HCT116 (cell line): Measurements from ENCODE around the gene WDR64. TPM values are rescaled to one million over a fixed set of nuclear protein-coding genes. Genes with fewer than 3 reads are reported as not detected.

ENCODE experiments used
- ATAC-seq: fragments of 200-7000 bp; cut with Tn5 transposase; 2 replicates; pipeline ENCODE4 v1.9.1; 2020; ENCODE audit warnings: mild to moderate bottlenecking, moderate library complexity
- BruUV-seq: library from RNA; stranded (reverse); fragments of 400-500 nt; replicated peaks from 2 replicates; lab custom pipeline; 2021; lab: Mats Ljungman, UMichigan
- CTCF ChIA-PET: fragments of 300-600 bp; sonication (Branson Sonifier 250); formaldehyde crosslinking; loops from one replicate; lab custom pipeline; 2021; ENCODE audit warnings: antibody characterized with exemption; lab: Charles Lee
- POLR2A ChIA-PET: fragments of 300-600, 350-600 bp; sonication (Branson Sonifier 250); formaldehyde crosslinking; loops from one replicate; lab custom pipeline; 2021; ENCODE audit warnings: antibody characterized with exemption; lab: Charles Lee
- RAD21 ChIA-PET, 2 experiments: fragments of 300-600 bp; sonication (Branson Sonifier 250); formaldehyde crosslinking; loops; one replicate each; lab custom pipeline; 2023; ENCODE audit warnings: low total read pairs in 2 of 2; ENCODE audit not compliant: uncharacterized antibody in 2 of 2, unreplicated experiment in 2 of 2, low non-redundant PET in 1 of 2; lab: Charles Lee
- DNase-seq: peaks from one replicate; pipeline ENCODE4 v3.0.0-alpha.2; 2010; ENCODE audit warnings: low read depth, low spot score
- H2AFZ ChIP-seq: fragments of 200-600 bp; shearing (Covaris generic), sonication (generic); 2 replicates; pipeline ENCODE4 v1.6.1; 2017; ENCODE audit warnings: low read depth, mixed run types, mixed read lengths, antibody characterized with exemption, low read length; ENCODE audit not compliant: poor library complexity, severe bottlenecking
- H3K27ac ChIP-seq: 2 replicates; pipeline ENCODE4 v1.5.1; 2012; ENCODE audit warnings: low read depth, low read length
- H3K27me3 ChIP-seq: fragments of 200-600 bp; sonication (generic); 2 replicates; pipeline ENCODE4 v1.6.1; 2016; ENCODE audit warnings: mixed run types, low read length, mixed read lengths; ENCODE audit not compliant: insufficient read depth
- H3K36me3 ChIP-seq, 2 experiments: fragments of 200-500 bp in 1 of 2; fragments of 200-600 bp in 1 of 2; sonication (Bioruptor generic) in 1 of 2; sonication (generic) in 1 of 2; 2 replicates each; pipeline versions ENCODE4 v1.5.1 to v1.6.1; 2014 to 2016; ENCODE audit warnings: low read length in 2 of 2, inconsistent platforms in 1 of 2, mixed read lengths in 1 of 2, mixed run types in 1 of 2; ENCODE audit not compliant: insufficient read depth in 2 of 2, control insufficient read depth in 1 of 2
- H3K4me1 ChIP-seq, 2 experiments: fragments of 200-600 bp in 1 of 2; sonication (generic) in 1 of 2; 2 replicates each; pipeline versions ENCODE4 v1.5.1 to v1.6.1; 2012 to 2017; ENCODE audit warnings: low read length in 2 of 2, inconsistent platforms in 1 of 2, mild to moderate bottlenecking in 1 of 2, mixed read lengths in 1 of 2, mixed run types in 1 of 2, moderate library complexity in 1 of 2; ENCODE audit not compliant: insufficient read depth in 2 of 2, control insufficient read depth in 1 of 2
- H3K4me2 ChIP-seq: fragments of 200-600 bp; sonication (generic); 2 replicates; pipeline ENCODE4 v1.6.1; 2017; ENCODE audit warnings: mixed run types, low read length, mixed read lengths
- H3K4me3 ChIP-seq, 2 experiments: fragments of 200-600 bp in 1 of 2; sonication (generic) in 1 of 2; replicated peaks in 1 of 2; 2 replicates each; pipeline ENCODE4 v1.5.1; 2011 to 2016; ENCODE audit warnings: low read length in 2 of 2, control low read depth in 1 of 2, low read depth in 1 of 2, mild to moderate bottlenecking in 1 of 2, mixed read lengths in 1 of 2, mixed run types in 1 of 2
- H3K79me2 ChIP-seq: fragments of 200-600 bp; sonication (generic); 2 replicates; pipeline ENCODE4 v1.6.1; 2017; ENCODE audit warnings: mild to moderate bottlenecking, mixed run types, low read length, moderate library complexity, mixed read lengths; ENCODE audit not compliant: insufficient read depth
- H3K9ac ChIP-seq: fragments of 200-600 bp; sonication (generic); 2 replicates; pipeline ENCODE4 v1.6.1; 2016; ENCODE audit warnings: low read length, mixed read lengths
- H3K9me2 ChIP-seq: fragments of 200-600 bp; sonication (generic), shearing (Covaris generic); 2 replicates; pipeline ENCODE4 v1.6.1; 2017; ENCODE audit warnings: mixed run types, mild to moderate bottlenecking, moderate library complexity; ENCODE audit not compliant: insufficient read depth
- H3K9me3 ChIP-seq, 2 experiments: fragments of 200-500 bp in 1 of 2; fragments of 200-600 bp in 1 of 2; sonication (Bioruptor generic) in 1 of 2; sonication (generic) in 1 of 2; 2 replicates each; pipeline ENCODE4 v1.6.1; 2014 to 2017; ENCODE audit warnings: low read length in 2 of 2, mixed read lengths in 2 of 2, inconsistent platforms in 1 of 2, low read depth in 1 of 2, mild to moderate bottlenecking in 1 of 2, mixed run types in 1 of 2, moderate library complexity in 1 of 2; ENCODE audit not compliant: control insufficient read depth in 1 of 2, insufficient read depth in 1 of 2
- H4K20me1 ChIP-seq: fragments of 200-600 bp; sonication (generic), shearing (Covaris generic); 2 replicates; pipeline ENCODE4 v1.6.1; 2017; ENCODE audit warnings: mixed run types, mild to moderate bottlenecking, moderate library complexity; ENCODE audit not compliant: insufficient read depth
- CEBPB ChIP-seq: IDR thresholded peaks from 2 replicates; pipeline ENCODE4 v1.6.1; 2012; ENCODE audit warnings: low read depth
- ELF1 ChIP-seq: IDR thresholded peaks from 2 replicates; pipeline ENCODE4 v1.6.1; 2012; ENCODE audit warnings: low read depth, borderline replicate concordance
- EZH2 ChIP-seq: fragments of 200-600 bp; sonication (generic); IDR thresholded peaks from 2 replicates; pipeline ENCODE4 v1.6.1; 2017; ENCODE audit warnings: antibody characterized with exemption, mixed run types
- EZH2phosphoT487 ChIP-seq: fragments of 200-600 bp; IDR thresholded peaks from 2 replicates; pipeline ENCODE4 v1.6.1; 2018; ENCODE audit warnings: antibody characterized with exemption, borderline replicate concordance
- FOSL1 ChIP-seq: IDR thresholded peaks from 2 replicates; pipeline ENCODE4 v1.6.1; 2012; ENCODE audit warnings: low read depth
- JUND ChIP-seq: IDR thresholded peaks from 2 replicates; pipeline ENCODE4 v1.6.1; 2012
- POLR2A ChIP-seq: IDR thresholded peaks from 2 replicates; pipeline ENCODE4 v1.7.0; 2011; ENCODE audit warnings: borderline replicate concordance; ENCODE audit not compliant: insufficient read depth, insufficient read length; ENCODE audit errors: extremely low read depth
- POLR2AphosphoS5 ChIP-seq: IDR thresholded peaks from 2 replicates; pipeline ENCODE4 v1.6.1; 2011; ENCODE audit warnings: mild to moderate bottlenecking, low read depth, low read length, moderate library complexity
- RAD21 ChIP-seq: IDR thresholded peaks from 2 replicates; pipeline ENCODE4 v1.6.1; 2012; ENCODE audit warnings: low read depth, mild to moderate bottlenecking
- SIN3A ChIP-seq: IDR thresholded peaks from 2 replicates; pipeline ENCODE4 v1.6.1; 2012; ENCODE audit warnings: low read depth
- SP1 ChIP-seq: IDR thresholded peaks from 2 replicates; pipeline ENCODE4 v1.6.1; 2012; ENCODE audit warnings: low read depth
- SRF ChIP-seq: IDR thresholded peaks from 2 replicates; pipeline ENCODE4 v1.6.1; 2012; ENCODE audit warnings: low read depth
- TCF7L2 ChIP-seq: IDR thresholded peaks from 2 replicates; pipeline ENCODE4 v1.7.0; 2011; ENCODE audit warnings: borderline replicate concordance, inconsistent platforms; ENCODE audit not compliant: insufficient read depth, insufficient read length; ENCODE audit errors: extremely low read depth
- YY1 ChIP-seq: IDR thresholded peaks from 2 replicates; pipeline ENCODE4 v1.6.1; 2011; ENCODE audit warnings: low read length, low read depth, moderate library complexity, mild to moderate bottlenecking; ENCODE audit not compliant: insufficient replicate concordance; ENCODE audit errors: extremely low read depth
- ZFX ChIP-seq: fragments of 450-650 bp; IDR thresholded peaks from 2 replicates; pipeline ENCODE4 v1.6.1; 2017
- intact Hi-C: fragments of 100-400 bp; cut with micrococcal nuclease; formaldehyde crosslinking; loops from 2 replicates; pipeline ENCODE4 v1.10.0; 2022
- total RNA-seq: library from RNA; stranded (reverse); gene quantifications from one replicate; pipeline ENCODE4 v1.2.1, GENCODE V29; 2021; ENCODE audit not compliant: unreplicated experiment
- TF ChIP-seq, protein P1 (sequence below): IDR thresholded peaks from 2 replicates; pipeline ENCODE4 v1.6.1; 2012; ENCODE audit warnings: low read depth
- TF ChIP-seq, protein P2 (sequence below): IDR thresholded peaks from 2 replicates; pipeline ENCODE4 v1.6.1; 2012
- TF ChIP-seq, protein P3 (sequence below), 3 experiments: fragments of 200-600 bp in 1 of 3; sonication (generic) in 1 of 3; IDR thresholded peaks in 2 of 3; conservative IDR thresholded peaks in 1 of 3; 2 replicates each; pipeline ENCODE4 v1.5.1; 2012 to 2017; ENCODE audit warnings: low read depth in 2 of 3, low read length in 2 of 3, antibody characterized with exemption in 1 of 3, borderline replicate concordance in 1 of 3, control low read depth in 1 of 3, mild to moderate bottlenecking in 1 of 3, mixed read lengths in 1 of 3, mixed run types in 1 of 3, moderate library complexity in 1 of 3; ENCODE audit not compliant: insufficient read depth in 1 of 3
- TF ChIP-seq, protein P4 (sequence below): IDR thresholded peaks from 2 replicates; pipeline ENCODE4 v1.6.1; 2012

Gene WDR64
- total RNA-seq, 1 experiment from 2014 or later: not detected

DNA sequence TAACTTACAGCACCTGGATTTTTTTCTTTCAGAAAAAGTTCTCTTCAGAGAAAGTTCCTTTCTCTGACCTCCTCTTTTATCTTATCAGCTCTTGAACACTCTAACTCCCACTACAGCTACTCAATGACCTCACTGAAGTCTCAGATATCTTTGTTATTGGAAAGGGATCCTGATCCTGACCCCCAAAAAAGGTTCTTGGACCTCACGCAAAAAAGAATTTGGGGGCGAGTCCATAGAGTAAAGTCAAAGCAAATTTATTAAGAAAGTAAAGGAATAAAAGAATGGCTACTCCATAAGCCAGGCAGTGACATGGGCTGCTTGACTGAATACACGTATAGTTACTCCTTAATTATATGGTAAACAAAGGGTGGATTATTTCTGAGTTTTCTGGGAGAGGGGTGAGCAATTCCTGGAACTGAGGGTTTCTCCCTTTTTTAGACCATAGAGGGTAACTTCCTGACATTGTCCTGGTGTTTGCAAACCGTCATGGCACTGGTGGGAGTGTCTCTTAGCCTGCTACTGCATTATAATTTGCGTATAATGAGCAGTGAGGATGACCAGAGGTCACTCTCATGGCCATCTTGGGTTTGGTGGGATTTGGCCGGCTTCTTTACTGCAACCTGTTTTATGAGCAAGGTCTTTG is 44.2 kb downstream of the WDR64 start:
- intact Hi-C loops: no loop called here
- no peak overlapping the region for H3K4me3 ChIP-seq
- RAD21 ChIA-PET: no interaction called here
- H3K36me3 ChIP-seq: no peaks in the 10 kb centered on the region
- no peak overlapping the region for H2AFZ ChIP-seq
- no peak for ATAC-seq
- H3K9me2 ChIP-seq: peaks cover 3% of the 10 kb centered on the region; the same call in 1 of the 2 replicates
- no peak overlapping the region for H3K9ac ChIP-seq
- H3K27ac ChIP-seq: no peak overlapping the region
- CTCF ChIA-PET: no interaction called here
- no peaks in the 10 kb centered on the region for H3K4me1 ChIP-seq
- H3K27me3 ChIP-seq: no peaks in the 10 kb centered on the region
- H3K9me3 ChIP-seq: no peaks in the 10 kb centered on the region
- TF ChIP-seq TCF7L2 (no peak), YY1 (no peak), EZH2 (no peak), EZH2phosphoT487 (no peak), SIN3A (no peak), SRF (no peak), ZFX (no peak), CEBPB (no peak), SP1 (no peak), POLR2AphosphoS5 (no peak), POLR2A (no peak), ELF1 (no peak), RAD21 (no peak), FOSL1 (no peak), JUND (no peak)
- TF ChIP-seq, protein P1, sequence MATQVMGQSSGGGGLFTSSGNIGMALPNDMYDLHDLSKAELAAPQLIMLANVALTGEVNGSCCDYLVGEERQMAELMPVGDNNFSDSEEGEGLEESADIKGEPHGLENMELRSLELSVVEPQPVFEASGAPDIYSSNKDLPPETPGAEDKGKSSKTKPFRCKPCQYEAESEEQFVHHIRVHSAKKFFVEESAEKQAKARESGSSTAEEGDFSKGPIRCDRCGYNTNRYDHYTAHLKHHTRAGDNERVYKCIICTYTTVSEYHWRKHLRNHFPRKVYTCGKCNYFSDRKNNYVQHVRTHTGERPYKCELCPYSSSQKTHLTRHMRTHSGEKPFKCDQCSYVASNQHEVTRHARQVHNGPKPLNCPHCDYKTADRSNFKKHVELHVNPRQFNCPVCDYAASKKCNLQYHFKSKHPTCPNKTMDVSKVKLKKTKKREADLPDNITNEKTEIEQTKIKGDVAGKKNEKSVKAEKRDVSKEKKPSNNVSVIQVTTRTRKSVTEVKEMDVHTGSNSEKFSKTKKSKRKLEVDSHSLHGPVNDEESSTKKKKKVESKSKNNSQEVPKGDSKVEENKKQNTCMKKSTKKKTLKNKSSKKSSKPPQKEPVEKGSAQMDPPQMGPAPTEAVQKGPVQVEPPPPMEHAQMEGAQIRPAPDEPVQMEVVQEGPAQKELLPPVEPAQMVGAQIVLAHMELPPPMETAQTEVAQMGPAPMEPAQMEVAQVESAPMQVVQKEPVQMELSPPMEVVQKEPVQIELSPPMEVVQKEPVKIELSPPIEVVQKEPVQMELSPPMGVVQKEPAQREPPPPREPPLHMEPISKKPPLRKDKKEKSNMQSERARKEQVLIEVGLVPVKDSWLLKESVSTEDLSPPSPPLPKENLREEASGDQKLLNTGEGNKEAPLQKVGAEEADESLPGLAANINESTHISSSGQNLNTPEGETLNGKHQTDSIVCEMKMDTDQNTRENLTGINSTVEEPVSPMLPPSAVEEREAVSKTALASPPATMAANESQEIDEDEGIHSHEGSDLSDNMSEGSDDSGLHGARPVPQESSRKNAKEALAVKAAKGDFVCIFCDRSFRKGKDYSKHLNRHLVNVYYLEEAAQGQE: no peak
- TF ChIP-seq, protein P2, sequence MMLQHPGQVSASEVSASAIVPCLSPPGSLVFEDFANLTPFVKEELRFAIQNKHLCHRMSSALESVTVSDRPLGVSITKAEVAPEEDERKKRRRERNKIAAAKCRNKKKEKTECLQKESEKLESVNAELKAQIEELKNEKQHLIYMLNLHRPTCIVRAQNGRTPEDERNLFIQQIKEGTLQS: no peak
- TF ChIP-seq, protein P3, sequence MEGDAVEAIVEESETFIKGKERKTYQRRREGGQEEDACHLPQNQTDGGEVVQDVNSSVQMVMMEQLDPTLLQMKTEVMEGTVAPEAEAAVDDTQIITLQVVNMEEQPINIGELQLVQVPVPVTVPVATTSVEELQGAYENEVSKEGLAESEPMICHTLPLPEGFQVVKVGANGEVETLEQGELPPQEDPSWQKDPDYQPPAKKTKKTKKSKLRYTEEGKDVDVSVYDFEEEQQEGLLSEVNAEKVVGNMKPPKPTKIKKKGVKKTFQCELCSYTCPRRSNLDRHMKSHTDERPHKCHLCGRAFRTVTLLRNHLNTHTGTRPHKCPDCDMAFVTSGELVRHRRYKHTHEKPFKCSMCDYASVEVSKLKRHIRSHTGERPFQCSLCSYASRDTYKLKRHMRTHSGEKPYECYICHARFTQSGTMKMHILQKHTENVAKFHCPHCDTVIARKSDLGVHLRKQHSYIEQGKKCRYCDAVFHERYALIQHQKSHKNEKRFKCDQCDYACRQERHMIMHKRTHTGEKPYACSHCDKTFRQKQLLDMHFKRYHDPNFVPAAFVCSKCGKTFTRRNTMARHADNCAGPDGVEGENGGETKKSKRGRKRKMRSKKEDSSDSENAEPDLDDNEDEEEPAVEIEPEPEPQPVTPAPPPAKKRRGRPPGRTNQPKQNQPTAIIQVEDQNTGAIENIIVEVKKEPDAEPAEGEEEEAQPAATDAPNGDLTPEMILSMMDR (IDR thresholded peaks at IDR 0.05 in 2 of 3, conservative IDR thresholded peaks at IDR 0.05 in 1 of 3; ENCODE audit: borderline replicate concordance in 1 of 3, insufficient read depth in 1 of 3, low read depth in 2 of 3, low read length in 2 of 3): no peak
- TF ChIP-seq, protein P4, sequence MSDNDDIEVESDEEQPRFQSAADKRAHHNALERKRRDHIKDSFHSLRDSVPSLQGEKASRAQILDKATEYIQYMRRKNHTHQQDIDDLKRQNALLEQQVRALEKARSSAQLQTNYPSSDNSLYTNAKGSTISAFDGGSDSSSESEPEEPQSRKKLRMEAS: no peak
- DNase-seq: no peak
- H3K79me2 ChIP-seq: no peaks in the 10 kb centered on the region
- POLR2A ChIA-PET: no interaction called here
- no TSS peak for BruUV-seq
- H3K4me2 ChIP-seq: no peak overlapping the region
- H4K20me1 ChIP-seq: no peaks in the 10 kb centered on the region
